Measurements from ENCODE around the gene ZNF503.

The ZNF503 gene

GRCh38 chr10:75397496-75398199 is 3.9 kb downstream of the ZNF503 start:
- DNase-seq (ENCODE audit: low read depth): no peak
- H3K4me3 ChIP-seq (ENCODE audit: low read depth, low read length): no peak overlapping the region
- TF ChIP-seq, protein P1, sequence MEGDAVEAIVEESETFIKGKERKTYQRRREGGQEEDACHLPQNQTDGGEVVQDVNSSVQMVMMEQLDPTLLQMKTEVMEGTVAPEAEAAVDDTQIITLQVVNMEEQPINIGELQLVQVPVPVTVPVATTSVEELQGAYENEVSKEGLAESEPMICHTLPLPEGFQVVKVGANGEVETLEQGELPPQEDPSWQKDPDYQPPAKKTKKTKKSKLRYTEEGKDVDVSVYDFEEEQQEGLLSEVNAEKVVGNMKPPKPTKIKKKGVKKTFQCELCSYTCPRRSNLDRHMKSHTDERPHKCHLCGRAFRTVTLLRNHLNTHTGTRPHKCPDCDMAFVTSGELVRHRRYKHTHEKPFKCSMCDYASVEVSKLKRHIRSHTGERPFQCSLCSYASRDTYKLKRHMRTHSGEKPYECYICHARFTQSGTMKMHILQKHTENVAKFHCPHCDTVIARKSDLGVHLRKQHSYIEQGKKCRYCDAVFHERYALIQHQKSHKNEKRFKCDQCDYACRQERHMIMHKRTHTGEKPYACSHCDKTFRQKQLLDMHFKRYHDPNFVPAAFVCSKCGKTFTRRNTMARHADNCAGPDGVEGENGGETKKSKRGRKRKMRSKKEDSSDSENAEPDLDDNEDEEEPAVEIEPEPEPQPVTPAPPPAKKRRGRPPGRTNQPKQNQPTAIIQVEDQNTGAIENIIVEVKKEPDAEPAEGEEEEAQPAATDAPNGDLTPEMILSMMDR (IDR thresholded peaks at IDR 0.05; ENCODE audit: insufficient read depth, low read depth, low read length, missing control alignments): no peak

- no peak overlapping the region for H3K4me3 ChIP-seq (ENCODE audit: low read depth, low read length)
Measured at GRCh38 chr10:75396631-75397495, 4.7 kb downstream of the ZNF503 start.

GRCh38 chr10:75395932-75396630 is 5.5 kb downstream of the ZNF503 start:
- H3K4me3 ChIP-seq (ENCODE audit: low read depth, low read length): no peak overlapping the region
- DNase-seq (ENCODE audit: low read depth): no peak
- TF ChIP-seq, protein P1 (IDR thresholded peaks at IDR 0.05; ENCODE audit: insufficient read depth, low read depth, low read length, missing control alignments): no peak

More at GRCh38 chr10:75396631-75397495, 4.7 kb downstream of the ZNF503 start:
- TF ChIP-seq, protein P1 (IDR thresholded peaks at IDR 0.05; ENCODE audit: insufficient read depth, low read depth, low read length, missing control alignments): no peak
- DNase-seq (ENCODE audit: low read depth): no peak

- no peak for DNase-seq (ENCODE audit: low read depth)
- TF ChIP-seq, protein P1 (IDR thresholded peaks at IDR 0.05; ENCODE audit: insufficient read depth, low read depth, low read length, missing control alignments): peak; percentile 68
- no peak overlapping the region for H3K4me3 ChIP-seq (ENCODE audit: low read depth, low read length)
Measured at GRCh38 chr10:75395066-75395931, 6.3 kb downstream of the ZNF503 start.

- no peak for DNase-seq (ENCODE audit: low read depth)
- TF ChIP-seq, protein P1 (IDR thresholded peaks at IDR 0.05; ENCODE audit: insufficient read depth, low read depth, low read length, missing control alignments): no peak
- H3K4me3 ChIP-seq (ENCODE audit: low read depth, low read length): no peak overlapping the region
Measured at GRCh38 chr10:75394221-75394620, 7.3 kb downstream of the ZNF503 start.

GRCh38 chr10:75392744-75393143 is 8.8 kb downstream of the ZNF503 start:
- TF ChIP-seq, protein P1 (IDR thresholded peaks at IDR 0.05; ENCODE audit: insufficient read depth, low read depth, low read length, missing control alignments): no peak
- DNase-seq (ENCODE audit: low read depth): no peak
- no peak overlapping the region for H3K4me3 ChIP-seq (ENCODE audit: low read depth, low read length)

All from GM12865 (cell line).